ENCODE data around the gene RRM2.
A peak's percentile ranks its signal among the peaks of the same experiment; 100 is the strongest.
"Not testable (repeated sequence)": the region's sequence is repeated elsewhere in the genome, so short reads cannot be mapped to it uniquely, and the experiment has no call there.

Gene RRM2

DNA sequence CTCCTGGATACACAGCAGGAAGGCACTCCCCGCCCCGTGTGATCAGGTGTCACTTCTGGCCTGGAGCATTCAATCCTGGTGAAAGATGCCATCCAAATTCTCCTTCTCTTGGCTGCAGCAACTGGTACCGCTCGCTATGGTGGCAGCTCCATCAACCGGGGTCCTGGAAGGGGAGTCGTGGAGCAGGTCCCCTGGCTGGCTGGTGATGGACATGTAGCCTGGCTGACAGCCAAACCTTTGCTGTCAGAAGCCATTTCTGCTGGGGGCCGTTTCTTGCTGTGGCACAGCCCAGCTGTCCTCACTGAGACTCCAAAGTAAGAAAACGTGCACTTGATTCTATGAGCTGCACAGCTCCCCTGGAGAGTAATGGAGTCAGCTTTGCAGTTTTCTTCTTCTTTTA, 35.2 kb upstream of the RRM2 start:
- H3K4me3 ChIP-seq (ENCODE audit: low read length), result no peak overlapping the region
- no peak for DNase-seq (ENCODE audit: low read depth, low spot score)

DNA sequence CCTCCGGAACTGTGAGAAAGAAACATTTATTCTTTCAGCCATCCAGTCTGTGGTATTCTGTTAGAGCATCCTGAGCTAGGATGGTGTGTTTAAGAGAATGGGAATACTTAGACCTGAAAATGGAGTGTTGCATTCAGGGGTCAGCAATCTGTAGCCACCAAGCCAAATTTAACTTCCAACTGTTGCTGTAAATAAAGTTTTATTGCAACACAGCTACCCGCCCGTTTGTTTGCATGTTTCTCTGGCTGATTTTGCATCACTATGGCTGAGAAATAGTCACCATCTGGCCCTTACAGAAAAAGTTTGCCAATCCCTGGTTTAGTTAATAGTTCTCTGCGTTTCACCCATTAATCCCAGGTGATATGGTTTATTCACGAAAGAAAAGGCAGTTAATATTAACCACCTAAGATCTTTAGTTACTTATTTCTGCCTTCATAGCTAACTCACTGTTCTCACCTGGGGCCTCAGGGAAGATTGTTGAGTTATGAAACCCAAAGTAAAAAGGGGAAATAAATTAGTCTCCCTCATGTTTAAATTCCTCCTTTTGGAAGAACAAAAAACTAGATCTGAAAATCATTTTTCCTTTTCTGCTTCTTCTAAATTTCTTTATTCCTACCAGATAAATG, 32.9 kb upstream of the RRM2 start:
- no peak for DNase-seq (ENCODE audit: low read depth, low spot score)
- no peak overlapping the region for H3K4me3 ChIP-seq (ENCODE audit: low read length)

DNA sequence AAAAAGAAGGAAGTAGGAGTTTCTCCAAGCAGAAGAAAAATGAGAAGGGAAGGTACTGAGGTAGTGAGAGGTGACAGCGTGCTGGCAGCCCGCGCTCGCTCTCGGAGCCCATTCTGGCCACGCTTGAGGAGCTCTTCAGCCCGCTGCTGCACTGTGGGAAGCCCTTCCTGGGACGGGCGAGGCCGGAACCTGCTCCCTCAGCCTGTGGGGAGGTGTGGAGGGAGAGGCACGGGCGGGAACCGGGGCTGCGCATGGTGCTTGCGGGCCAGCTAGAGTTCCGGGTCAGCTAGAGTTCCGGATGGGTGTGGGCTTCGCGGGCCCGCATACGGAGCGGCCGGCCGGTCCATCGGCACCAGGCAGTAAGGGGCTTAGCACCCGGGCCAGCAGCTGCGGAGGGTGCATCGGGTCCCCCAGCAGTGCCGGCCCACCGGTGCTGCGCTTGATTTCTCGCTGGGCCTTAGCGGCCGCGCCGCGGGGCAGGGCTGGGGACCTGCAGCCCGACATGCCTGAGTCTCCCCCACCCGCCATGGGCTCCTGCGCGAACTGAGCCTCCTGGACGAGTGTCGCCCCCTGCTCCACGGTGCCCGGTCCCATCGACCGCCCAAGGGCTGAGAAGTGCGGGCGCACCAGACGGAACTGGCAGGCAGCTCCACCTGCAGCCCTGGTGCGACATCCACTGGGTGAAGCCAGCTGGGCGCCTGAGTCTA, 31.2 kb upstream of the RRM2 start:
- DNase-seq (ENCODE audit: low read depth, low spot score), result no peak
- H3K4me3 ChIP-seq (ENCODE audit: low read length), result no peak overlapping the region

- not testable (repeated sequence) for H3K4me3 ChIP-seq (ENCODE audit: low read length); DNase-seq (ENCODE audit: low read depth, low spot score)
Observed at GRCh38 chr2:10091889-10092244, 30.7 kb upstream of the RRM2 start.

- no peak for DNase-seq (ENCODE audit: low read depth, low spot score)
- H3K4me3 ChIP-seq (ENCODE audit: low read length), result no peak overlapping the region
Observed at GRCh38 chr2:10094271-10094814, 28.2 kb upstream of the RRM2 start.

DNA sequence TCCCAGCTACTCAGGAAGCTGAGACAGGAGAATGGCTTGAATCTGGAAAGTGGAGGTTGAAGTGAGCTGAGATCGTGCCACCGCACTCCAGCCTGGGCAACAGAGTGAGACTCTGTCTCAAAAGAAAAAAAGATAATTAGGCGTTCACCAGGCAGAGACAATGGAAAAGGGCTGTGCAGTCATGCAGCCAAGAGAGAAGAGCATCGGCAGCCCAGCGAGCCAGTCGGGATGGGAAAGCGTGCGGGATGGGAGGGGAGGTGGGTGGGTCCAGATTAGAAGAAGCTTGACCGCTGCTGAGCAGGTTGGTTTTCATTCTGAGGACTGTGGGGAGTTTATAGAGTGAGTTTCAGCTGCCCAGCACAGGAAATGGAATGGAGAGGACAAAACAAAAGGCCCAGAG, 27.4 kb upstream of the RRM2 start:
- no peak overlapping the region for H3K4me3 ChIP-seq (ENCODE audit: low read length)
- no peak for DNase-seq (ENCODE audit: low read depth, low spot score)

DNA sequence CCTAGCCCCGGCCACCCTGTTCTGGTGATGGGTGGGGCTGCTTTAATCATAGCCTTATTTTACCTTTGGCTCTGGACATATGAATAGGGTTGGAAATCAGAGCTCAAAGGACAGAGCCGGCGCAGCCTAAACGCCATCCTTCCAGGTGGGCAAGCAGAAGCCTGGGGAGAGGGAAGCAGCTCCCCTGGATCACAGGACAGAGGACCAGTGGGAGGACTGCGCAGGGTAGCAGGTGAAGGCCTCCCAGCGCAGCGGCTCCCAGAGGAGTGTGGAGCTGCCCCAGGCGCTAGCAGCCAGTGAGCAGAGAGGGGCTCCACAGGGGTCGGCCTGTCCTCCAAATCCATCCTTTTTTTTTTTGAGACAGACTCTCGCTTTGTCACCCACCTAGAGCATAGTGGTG, 25.9 kb upstream of the RRM2 start:
- H3K4me3 ChIP-seq (ENCODE audit: low read length), result no peak overlapping the region
- DNase-seq (ENCODE audit: low read depth, low spot score), result no peak

GRCh38 chr2:10097352-10098148, 25.0 kb upstream of the RRM2 start:
- DNase-seq (ENCODE audit: low read depth, low spot score), result no peak

GRCh38 chr2:10101491-10101890, 21.0 kb upstream of the RRM2 start:
- no peak for DNase-seq (ENCODE audit: low read depth, low spot score)
- no peak overlapping the region for H3K4me3 ChIP-seq (ENCODE audit: low read length)

More at GRCh38 chr2:10097352-10098148, 25.0 kb upstream of the RRM2 start:
- no peak overlapping the region for H3K4me3 ChIP-seq (ENCODE audit: low read length)

DNA sequence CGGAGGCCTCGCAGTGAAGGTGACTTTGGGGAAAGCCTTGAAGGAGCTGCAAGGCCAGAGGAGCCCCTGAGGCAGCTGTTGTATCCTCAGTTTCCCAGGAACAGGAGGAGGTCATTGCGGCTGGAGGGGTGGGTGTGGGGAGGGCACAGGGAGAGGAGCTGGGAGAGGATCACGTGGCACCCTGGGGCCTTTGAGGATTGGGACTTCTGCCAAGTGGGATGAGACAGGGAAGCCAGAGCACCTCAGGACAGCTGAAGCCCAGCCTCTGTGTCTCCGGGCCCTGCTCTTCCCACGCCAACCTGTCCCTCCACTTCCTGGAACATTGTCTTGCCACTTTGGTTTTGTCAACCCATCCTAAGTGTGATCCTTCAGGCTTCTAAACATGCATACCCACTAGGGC, 19.4 kb upstream of the RRM2 start:
- DNase-seq (ENCODE audit: low read depth, low spot score), result no peak
- H3K4me3 ChIP-seq (ENCODE audit: low read length), result no peak overlapping the region

DNA sequence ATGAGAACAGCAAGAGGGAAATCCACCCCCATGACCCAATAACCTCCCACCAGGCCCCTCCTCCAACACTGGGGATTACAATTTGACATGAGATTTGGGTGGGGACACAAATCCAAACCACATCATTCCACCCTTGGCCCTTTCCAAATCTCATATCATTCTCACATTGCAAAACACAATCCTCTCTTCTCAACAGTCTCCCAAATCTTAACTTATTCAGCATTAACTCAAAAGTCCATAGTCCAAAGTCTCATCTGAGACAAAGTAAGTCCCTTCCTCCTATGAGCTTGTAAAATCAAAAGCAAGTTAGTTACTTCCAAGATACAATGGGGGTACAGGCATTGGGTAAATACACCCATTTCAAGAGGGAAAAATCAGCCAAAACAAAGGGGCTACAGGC, 17.6 kb upstream of the RRM2 start:
- DNase-seq (ENCODE audit: low read depth, low spot score), result not testable (repeated sequence)

GRCh38 chr2:10109311-10109710, 13.2 kb upstream of the RRM2 start:
- no peak for DNase-seq (ENCODE audit: low read depth, low spot score)

More for the DNA sequence above, 17.6 kb upstream of the RRM2 start:
- H3K4me3 ChIP-seq (ENCODE audit: low read length), result not testable (repeated sequence)

GRCh38 chr2:10119027-10119325, 3.6 kb upstream of the RRM2 start:
- no peak overlapping the region for H3K4me3 ChIP-seq (ENCODE audit: low read length)
- no peak for DNase-seq (ENCODE audit: low read depth, low spot score)

More at GRCh38 chr2:10109311-10109710, 13.2 kb upstream of the RRM2 start:
- no peak overlapping the region for H3K4me3 ChIP-seq (ENCODE audit: low read length)

DNA sequence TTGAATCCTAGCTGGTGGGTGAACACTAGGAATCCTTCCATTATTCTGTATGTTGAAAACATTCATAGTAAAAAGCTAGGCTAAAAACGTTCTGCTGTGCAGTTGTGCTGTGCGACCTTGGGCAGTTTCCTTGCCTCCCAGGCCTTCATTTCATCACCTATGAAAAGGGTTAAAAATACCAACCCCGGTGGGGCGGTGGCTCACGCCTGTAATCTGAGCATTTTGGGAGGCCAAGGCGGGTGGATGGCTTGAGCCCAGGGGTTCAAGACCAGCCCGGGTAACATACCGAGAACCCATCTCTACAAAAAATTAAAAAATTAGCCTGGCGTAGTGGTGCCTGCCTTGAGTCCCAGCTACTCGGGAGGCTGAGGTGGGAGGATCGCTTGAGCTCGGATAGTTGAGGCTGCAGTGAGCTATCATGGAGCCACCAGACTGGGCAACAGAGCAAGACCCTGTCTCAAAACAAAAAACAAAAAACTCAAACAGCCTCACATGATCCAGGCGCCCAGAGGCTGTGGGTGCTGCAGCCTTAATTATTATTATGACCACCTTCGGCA, 2.9 kb upstream of the RRM2 start:
- DNase-seq (ENCODE audit: low read depth, low spot score), result no peak
- H3K4me3 ChIP-seq (ENCODE audit: low read length), result peak overlapping the region; percentile 91

GRCh38 chr2:10120158-10120876, 2.2 kb upstream of the RRM2 start:
- DNase-seq (ENCODE audit: low read depth, low spot score), result peak; percentile 95
- H3K4me3 ChIP-seq (ENCODE audit: low read length), result peak overlapping the region; percentile 91

DNA sequence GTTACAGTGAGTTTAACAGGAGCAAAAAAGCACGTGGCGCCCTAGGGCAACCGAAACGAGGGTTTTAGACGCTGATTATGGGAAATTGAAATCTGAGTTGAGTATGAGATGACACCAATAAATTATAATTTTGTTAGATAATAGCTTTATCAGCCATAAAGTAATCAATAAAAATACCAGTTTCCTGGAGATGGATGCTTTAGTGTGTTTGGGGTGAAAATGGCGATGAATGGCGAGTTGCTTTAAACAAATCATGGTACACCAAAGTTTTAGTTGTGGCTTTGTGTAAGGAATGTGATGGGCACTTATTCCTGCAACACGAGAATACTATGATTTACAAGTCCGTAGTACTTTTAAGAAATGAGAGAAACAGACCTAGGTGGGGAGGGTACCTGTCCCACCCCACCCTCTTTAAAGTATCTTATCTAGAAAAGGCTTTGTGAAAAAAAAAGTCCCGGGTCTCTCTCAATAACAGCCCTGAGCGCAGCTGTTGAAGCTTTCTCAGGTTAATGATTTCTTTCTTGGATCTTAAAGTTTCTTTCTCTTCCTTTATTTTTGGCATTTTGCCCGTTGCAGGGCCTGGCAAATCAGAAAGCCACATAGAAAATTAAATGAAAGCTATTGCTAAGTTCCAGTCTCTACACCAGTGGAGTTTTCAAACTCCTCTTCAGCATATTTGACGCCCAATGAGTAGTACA, 1.5 kb upstream of the RRM2 start:
- DNase-seq (ENCODE audit: low read depth, low spot score), result no peak
- peak overlapping the region; percentile 91 for H3K4me3 ChIP-seq (ENCODE audit: low read length)

DNA sequence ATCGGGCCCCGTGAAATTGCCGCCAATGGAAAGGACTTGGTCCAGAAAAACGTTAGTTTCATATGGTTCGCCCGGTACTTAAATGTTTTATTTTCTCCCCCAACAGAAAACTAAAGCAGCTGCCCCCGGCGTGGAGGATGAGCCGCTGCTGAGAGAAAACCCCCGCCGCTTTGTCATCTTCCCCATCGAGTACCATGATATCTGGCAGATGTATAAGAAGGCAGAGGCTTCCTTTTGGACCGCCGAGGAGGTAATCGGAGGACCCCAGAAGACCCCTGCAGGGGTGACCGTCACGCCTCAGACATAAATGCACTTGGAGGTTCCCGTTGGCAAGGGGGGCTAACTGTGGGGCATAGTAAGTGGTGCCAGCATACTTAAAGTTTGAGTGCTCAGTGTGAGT, 742 bp downstream of the RRM2 start:
- H3K4me3 ChIP-seq (ENCODE audit: low read length), result peak overlapping the region; percentile 91
- no peak for DNase-seq (ENCODE audit: low read depth, low spot score)

- DNase-seq (ENCODE audit: low read depth, low spot score), result peak; percentile 85
Observed at GRCh38 chr2:10124538-10125045, 2.1 kb downstream of the RRM2 start.

More at GRCh38 chr2:10124538-10125045, 2.1 kb downstream of the RRM2 start:
- H3K4me3 ChIP-seq (ENCODE audit: low read length), result peak overlapping the region; percentile 91
